NCI-H526 treated with DMSO at 0.1 percent for 48 hours (cell line): ENCODE data around the gene TTL.
"Not testable (repeated sequence)": the region's sequence is repeated elsewhere in the genome, so short reads cannot be mapped to it uniquely, and the experiment has no call there.

Experiments used
- DNase-seq: peaks from one replicate; lab custom pipeline; 2025; lab: John Stamatoyannopoulos, UW

The TTL gene

GRCh38 chr2:112520234-112520783, 38.4 kb downstream of the TTL start:
- DNase-seq, result no peak

GRCh38 chr2:112523291-112523777, 41.4 kb downstream of the TTL start:
- no peak for DNase-seq

GRCh38 chr2:112524276-112524675, 42.3 kb downstream of the TTL start:
- not testable (repeated sequence) for DNase-seq

- no peak for DNase-seq
Observed at GRCh38 chr2:112528541-112528940, 46.6 kb downstream of the TTL start.

- DNase-seq, result no peak
Observed at GRCh38 chr2:112529757-112530156, 47.8 kb downstream of the TTL start.

GRCh38 chr2:112530728-112531127, 48.8 kb downstream of the TTL start:
- no peak for DNase-seq

GRCh38 chr2:112534826-112535225, 52.9 kb downstream of the TTL start:
- DNase-seq, result no peak

- not testable (repeated sequence) for DNase-seq
Observed at GRCh38 chr2:112536665-112537064, 54.7 kb downstream of the TTL start.

GRCh38 chr2:112539306-112539705, 57.4 kb downstream of the TTL start:
- DNase-seq, result no peak

- no peak for DNase-seq
Observed at GRCh38 chr2:112540906-112541305, 59.0 kb downstream of the TTL start.

- peak; percentile 77 for DNase-seq
Observed at GRCh38 chr2:112541315-112542122, 59.6 kb downstream of the TTL start.

GRCh38 chr2:112542123-112542983, 60.4 kb downstream of the TTL start, which contains the start of gene POLR1B:
Gene POLR1B (plus strand): TSS chr2:112542465. CDS start chr2:112542495, 30 bp downstream.
- DNase-seq, result peak; percentile 77

- DNase-seq, result peak; percentile 7
Observed at GRCh38 chr2:112542984-112543661, 61.2 kb downstream of the TTL start.

- DNase-seq, result no peak
Observed at GRCh38 chr2:112547333-112547732, 65.4 kb downstream of the TTL start.

- DNase-seq, result no peak
Observed at GRCh38 chr2:112548980-112549379, 67.0 kb downstream of the TTL start.

- no peak for DNase-seq
Observed at GRCh38 chr2:112566104-112566503, 84.1 kb downstream of the TTL start.

GRCh38 chr2:112566508-112566907, 84.6 kb downstream of the TTL start:
- DNase-seq, result not testable (repeated sequence)

GRCh38 chr2:112572005-112572404, 90.0 kb downstream of the TTL start:
- no peak for DNase-seq

GRCh38 chr2:112577756-112578155, 95.8 kb downstream of the TTL start:
- DNase-seq, result no peak

GRCh38 chr2:112579241-112579640, 97.3 kb downstream of the TTL start:
- no peak for DNase-seq

GRCh38 chr2:112580084-112580483, 98.1 kb downstream of the TTL start:
- no peak for DNase-seq

GRCh38 chr2:112582314-112582746, 100.4 kb downstream of the TTL start:
- peak; percentile 52 for DNase-seq
